Measurements from ENCODE around the gene SMARCA5.
A peak's percentile ranks its signal among the peaks of the same experiment; 100 is the strongest.
"Not testable (repeated sequence)": the region's sequence is repeated elsewhere in the genome, so short reads cannot be mapped to it uniquely, and the experiment has no call there.

The SMARCA5 gene, protein sequence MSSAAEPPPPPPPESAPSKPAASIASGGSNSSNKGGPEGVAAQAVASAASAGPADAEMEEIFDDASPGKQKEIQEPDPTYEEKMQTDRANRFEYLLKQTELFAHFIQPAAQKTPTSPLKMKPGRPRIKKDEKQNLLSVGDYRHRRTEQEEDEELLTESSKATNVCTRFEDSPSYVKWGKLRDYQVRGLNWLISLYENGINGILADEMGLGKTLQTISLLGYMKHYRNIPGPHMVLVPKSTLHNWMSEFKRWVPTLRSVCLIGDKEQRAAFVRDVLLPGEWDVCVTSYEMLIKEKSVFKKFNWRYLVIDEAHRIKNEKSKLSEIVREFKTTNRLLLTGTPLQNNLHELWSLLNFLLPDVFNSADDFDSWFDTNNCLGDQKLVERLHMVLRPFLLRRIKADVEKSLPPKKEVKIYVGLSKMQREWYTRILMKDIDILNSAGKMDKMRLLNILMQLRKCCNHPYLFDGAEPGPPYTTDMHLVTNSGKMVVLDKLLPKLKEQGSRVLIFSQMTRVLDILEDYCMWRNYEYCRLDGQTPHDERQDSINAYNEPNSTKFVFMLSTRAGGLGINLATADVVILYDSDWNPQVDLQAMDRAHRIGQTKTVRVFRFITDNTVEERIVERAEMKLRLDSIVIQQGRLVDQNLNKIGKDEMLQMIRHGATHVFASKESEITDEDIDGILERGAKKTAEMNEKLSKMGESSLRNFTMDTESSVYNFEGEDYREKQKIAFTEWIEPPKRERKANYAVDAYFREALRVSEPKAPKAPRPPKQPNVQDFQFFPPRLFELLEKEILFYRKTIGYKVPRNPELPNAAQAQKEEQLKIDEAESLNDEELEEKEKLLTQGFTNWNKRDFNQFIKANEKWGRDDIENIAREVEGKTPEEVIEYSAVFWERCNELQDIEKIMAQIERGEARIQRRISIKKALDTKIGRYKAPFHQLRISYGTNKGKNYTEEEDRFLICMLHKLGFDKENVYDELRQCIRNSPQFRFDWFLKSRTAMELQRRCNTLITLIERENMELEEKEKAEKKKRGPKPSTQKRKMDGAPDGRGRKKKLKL

DNA sequence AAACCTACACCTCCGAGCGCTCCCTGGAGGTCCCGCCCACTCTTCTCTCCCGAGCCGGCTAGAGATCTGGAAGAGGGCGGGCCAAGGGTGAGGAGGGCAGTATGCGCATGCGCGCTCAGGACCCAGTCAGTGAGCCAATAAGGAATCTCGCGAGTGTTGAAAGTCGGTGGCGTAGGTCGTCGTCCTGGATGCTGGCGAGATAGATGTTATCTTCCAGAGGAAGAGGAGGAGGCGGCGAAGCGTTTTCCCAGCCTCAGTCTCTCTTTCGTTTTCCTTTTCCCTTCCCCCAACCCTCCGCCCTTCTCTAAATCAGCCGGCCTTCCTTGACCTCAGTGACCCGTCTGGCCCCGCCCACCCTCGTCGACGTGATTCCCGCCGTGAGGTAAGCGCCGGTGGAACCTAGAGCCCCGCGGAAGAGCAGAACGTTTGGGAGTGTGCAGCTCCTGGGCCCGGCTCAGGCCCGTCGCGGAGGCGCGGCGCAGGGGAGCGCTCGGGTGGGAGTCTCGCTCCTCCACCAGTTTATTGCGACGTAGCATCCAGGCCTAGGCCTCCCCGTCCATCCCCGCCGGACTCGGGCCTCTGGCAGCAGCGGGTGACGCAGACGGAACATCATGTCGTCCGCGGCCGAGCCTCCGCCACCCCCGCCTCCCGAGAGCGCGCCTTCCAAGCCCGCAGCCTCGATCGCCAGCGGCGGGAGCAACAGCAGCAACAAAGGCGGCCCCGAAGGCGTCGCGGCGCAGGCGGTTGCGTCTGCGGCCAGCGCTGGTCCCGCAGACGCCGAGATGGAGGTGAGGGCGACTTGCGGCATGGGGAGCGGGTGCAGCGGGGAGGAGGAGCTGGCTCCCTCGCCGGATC, at the start of gene SMARCA5:
Gene SMARCA5, plus strand, starts transcription at position 389 of the 855 bp plus-strand sequence. Its CDS starts 223 bp downstream, at position 612.
- peak; percentile 93 to 95 for DNase-seq

DNA sequence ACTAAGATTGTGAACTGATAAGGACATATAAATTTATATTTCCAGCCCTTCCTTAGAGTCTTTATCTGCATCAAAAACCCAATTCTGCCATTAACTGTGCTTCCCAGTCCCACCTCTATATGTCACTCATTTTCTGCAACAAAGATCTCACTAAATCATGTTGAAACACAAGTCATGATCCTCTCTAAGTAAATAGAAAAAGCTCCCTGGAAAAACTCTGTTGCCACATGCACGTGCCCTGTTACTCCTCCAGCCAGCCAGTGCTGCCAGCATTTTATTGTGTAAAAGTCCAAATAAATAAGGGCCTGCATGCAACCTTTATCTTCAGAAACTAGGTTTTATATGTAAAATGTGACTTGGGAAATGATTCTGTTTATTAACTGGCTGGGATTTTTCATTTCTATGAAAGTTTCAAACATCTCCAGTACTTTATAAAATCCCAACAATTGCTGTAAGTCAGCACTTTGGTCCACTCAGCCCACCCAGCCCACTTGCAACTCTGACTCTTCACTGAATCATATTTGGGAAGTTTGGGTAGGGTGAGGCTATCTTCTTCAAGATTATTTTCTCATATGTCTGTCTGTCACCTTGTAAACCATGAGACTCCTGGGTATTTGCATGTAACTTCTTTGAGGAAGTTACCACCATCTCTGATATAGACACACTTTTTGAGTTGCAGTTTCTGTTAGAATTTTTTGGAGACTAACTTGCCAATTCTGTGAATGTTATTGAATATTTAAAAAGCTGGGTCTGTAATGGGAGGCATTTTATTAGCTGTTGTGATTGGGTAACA, 40.0 kb upstream of the SMARCA5 start:
- DNase-seq: no peak

DNA sequence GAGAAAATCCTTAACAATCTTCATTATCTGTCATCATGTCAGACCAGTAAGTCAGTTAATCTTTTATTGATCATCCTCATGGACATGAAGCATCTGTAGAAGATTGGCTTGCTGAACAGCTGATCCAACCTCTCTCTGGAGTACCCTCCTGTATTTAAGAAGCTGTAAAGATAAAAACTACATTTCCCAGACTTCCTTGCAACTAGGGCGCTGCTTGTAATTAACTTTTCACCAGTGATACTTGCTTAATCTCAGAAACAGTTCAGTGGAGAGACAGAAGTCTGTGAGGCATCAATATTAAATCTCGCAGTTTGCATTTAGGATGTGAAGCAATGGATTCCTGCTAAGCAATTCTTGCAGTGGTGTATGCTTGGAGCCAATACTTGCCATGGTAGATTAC, 36.0 kb upstream of the SMARCA5 start:
- DNase-seq: no peak

DNA sequence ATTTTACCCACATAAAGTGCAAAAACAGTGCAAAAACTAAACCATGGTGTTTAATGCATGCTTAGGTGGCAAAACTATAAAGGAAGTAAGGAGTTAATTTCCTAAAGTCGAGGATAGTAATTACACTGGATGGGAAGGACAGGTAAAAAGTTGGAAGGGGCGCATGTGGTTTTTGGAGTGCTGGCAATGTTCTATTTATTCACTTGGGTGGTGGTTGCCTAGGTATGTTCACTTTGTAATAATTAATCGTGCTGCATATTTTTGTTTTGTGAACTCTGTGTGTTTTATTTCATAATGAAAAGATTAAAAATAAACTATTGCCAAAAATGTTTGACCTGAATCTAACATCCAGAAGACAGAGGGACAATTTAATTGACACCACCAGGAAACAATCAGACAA, 32.1 kb upstream of the SMARCA5 start:
- DNase-seq: no peak

DNA sequence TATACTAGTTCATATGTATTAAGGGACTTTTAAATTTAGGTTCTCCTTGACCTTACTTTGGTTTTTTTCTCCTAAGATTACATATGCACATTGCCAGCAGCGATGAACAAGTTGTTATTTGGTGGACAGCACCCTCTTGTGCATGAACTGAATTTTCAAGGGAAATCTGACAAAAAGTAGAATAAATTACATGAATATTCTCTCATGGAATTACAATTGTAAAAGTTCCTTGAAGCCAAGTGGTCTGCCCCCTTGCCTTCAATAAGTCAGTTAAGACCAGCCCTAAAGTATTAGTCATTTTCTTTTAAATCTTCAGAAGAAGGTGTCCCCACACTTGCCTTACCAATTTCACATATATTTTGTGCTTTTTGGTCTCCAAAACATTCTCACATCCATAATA, 30.7 kb upstream of the SMARCA5 start:
- no peak for DNase-seq

DNA sequence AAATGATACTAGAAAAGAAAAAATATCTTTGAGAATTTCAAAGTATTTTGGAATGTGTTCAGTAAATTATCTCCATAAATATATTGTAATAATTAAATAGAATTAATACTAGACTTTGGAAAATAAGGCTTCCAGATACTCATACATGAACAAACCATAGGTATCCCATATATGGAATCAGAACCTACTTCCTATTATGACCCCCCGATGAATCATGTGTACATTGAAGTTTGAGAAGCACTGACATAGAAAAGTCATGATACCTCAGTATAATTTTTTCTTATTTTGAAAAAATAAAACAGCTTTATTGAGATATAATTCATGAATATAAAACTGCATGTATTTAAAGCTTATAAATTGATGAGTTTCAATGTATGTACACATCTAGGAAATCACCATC, 27.2 kb upstream of the SMARCA5 start:
- DNase-seq: no peak

DNA sequence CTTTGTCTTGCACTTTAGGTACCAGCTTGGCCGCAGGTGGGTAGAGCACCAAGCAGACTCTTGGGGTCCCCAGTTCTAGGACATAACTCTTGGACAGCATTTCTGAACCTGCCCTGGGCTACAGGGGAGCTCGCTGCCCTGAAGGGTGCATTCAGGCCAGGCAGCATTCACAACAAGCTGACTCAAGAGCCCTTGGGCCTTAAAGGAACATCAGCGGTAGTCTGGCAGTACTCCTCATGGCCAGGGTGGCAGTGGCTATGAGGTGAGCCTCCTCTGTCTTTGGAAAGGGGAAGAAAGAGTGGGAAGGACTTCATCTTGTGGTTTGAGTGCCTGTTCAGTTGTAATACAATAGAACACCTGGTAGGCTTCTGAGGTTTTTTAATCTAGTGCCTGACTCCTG, 24.8 kb upstream of the SMARCA5 start:
- DNase-seq: no peak

DNA sequence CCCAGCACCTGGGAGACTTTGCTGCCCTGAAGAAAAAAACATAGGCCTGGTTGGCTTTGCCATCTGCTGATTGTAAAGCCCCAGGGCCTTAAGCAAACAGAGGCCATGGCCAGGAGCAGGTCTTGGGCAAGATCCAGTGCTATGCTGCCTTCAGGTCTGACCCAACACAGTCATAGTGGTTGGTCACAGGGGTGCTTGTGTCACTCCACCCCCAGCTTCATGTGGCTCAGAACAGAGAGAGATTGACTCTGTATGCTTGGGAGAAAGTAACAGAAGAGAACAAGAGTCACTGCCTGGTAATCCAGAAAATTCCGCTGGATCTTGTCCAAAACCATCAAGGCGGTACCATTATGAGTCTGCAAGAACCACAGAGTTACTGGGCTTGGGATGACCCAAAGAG, 24.4 kb upstream of the SMARCA5 start:
- no peak for DNase-seq

DNA sequence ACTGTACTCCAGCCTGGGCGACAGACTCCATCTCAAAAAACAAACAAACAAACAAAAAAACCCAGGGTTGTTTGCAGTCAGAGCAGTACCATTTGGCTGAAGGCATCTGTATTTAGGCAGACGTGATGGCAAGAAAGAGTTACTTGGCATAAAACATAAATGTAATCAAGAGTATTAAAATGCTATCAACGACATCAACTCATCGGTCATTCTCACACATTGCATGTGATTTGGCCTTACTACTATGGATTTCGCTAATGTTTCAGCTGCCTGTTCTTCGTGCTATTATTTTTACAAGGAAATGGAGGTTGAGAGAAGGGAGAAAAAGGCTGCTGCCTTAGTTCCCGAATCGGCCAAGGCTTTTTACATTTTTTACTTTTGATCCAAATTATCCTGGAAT, 15.5 kb upstream of the SMARCA5 start:
- DNase-seq: no peak

DNA sequence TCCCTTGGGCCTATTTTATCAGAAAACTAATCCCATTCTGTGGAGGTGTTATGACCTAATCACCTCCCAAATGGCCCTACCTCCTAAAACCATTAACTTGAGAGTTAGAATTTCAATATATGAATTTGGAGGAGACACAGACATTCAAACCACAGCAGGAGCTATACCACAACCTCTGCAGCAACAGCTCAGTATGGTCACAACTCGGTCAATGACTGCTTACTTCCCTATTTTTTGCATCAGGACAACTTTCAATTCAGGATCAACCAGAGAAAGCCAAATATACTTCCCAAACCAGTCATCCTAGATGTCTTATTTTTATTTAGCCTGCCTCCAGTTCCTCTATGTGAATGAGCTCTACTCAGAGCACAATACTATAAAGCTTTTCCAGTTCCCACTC, 11.3 kb upstream of the SMARCA5 start:
- no peak for DNase-seq

DNA sequence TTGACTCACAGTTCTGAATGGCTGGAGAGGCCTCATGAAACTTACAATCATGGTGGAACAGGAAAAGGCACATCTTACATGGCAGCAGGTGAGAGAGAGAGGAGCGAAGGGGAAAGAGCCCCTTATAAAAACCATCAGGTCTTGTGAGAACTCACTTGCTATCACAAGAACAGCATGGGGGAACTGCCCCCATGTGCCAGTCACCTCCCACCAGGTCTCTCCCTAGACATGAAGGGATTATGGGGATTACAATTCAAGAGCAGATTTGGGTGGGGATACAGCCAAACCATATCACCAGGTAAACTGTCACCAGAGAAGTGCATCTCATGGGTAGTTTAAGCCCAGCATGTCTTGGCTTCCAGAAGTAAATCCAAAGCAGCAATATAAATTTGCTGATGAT, 7.5 kb upstream of the SMARCA5 start:
- no peak for DNase-seq

DNA sequence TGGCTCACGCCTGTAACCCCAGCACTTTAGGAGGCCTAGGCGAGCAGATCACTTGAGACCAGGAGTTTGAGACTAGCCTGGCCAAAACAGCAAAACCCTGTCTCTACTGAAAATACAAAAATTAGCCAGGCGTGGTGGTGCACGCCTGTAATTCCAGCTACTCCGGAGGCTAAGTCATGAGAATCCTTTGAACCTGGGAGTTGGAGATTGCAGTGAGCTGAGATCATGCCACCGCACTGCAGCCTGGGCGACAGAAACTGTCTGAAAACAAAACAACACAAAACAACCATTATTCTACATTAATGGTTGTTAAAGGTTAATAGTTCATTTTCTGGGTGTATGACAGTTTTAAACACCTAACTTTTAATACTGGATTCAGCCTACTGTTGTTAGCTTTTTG, 1.6 kb upstream of the SMARCA5 start:
- DNase-seq: no peak

DNA sequence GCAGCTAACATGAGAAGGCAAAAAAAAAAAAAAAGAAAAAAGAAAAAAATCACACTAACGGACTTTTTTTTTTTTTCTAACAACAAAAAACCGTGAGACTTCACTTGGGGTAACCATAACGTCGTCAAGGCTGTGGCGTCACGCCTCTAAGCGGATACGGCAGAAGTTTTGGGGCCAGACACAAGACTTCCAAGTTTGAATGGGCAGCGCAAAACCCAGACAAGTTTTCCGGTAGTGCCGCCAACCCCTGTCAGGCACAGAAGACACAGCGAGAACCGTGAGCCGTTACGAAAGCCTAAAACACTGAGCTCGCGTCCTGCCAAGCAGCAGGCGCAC, 556 bp upstream of the SMARCA5 start:
- DNase-seq: no peak

DNA sequence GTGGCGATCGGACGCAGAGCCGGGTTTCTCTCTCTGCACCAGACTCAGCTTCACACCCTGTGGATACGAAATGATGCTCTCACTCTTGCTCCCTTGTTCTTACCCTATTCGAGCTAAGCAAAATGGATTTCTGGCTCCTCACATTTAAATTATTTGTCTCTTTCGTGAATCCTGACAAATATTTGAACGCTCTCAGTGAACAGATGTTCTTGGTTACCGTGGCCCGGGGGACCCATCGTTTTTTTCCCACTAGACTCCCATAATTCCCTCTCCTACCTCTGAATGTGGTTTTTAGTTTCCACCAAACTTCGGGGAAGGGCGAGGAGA, 630 bp downstream of the SMARCA5 start:
- no peak for DNase-seq

DNA sequence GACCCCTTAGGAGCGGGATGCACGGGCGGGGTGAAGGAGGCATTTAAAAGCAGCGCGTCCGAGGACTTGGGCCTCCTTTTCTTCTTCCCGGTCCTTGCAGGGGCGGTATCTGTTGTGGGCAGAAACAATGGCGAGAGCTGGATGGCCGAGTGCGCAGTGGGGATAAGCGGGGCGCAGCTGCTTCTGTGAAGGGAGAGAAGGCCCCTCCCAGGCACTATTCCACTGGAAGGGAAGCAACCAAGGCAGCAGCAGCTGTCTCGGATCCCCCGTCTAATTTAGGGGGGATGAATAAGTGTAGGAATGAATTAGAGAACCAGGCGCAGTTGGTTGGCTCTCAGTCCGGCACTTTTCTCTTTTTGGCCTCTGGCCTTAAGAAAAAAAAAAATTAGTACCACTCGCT, 995 bp downstream of the SMARCA5 start:
- peak; percentile 0 to 7 for DNase-seq

DNA sequence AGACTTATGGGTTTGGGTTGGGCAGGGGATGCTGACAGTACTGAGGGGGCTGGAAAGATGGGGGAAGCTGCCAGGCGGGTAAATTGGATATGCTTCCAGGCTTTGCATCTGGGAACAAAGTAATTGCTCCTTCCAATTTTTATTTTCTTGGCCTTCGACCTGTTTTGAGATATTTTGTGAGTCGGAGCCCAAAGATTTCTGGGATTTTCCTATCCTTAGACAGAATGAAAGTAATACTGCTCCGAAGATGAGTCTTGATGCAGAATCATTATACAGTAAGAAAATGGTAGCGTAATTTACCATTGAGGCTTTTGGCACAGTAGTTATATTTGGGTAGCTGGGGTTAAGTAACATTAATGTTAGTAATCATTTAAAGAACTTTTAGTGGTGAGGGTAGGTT, 1.4 kb downstream of the SMARCA5 start:
- DNase-seq: no peak

DNA sequence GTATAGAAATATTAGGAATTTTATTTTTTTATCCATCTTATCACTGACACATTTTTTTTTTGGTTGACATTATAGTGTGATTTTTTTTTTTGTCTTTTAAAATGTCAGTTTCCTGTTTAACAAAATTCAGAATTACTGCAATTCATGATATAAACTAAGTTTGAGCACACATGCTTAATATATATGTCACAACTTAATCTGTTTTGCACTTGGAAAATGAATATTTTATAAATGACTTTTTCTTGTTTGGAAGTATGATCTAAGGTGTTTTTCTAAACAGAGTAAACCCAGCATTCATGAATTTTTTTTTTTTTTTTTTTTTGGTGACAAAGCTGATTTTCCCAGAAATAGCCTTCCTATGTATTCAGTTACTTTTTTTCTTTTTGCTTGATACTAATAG, 2.4 kb downstream of the SMARCA5 start:
- no peak for DNase-seq

DNA sequence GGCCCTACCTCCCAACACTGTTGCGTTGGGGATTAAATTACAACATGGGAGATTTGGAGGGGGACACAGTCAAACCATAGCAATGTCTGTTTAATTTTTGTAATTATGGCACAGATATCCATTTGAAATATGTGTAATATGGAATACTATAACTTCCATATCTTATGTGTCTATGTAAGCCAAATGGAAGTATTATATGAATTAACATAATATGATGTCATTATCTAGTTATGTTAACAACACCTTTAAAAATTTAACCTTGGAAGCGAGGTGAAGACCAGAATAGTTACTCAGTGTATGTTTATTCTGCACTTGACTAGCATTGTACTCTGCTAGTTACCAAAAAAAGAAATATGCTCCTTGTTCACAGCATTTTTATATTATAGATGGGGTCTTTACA, 4.3 kb downstream of the SMARCA5 start:
- DNase-seq: no peak

DNA sequence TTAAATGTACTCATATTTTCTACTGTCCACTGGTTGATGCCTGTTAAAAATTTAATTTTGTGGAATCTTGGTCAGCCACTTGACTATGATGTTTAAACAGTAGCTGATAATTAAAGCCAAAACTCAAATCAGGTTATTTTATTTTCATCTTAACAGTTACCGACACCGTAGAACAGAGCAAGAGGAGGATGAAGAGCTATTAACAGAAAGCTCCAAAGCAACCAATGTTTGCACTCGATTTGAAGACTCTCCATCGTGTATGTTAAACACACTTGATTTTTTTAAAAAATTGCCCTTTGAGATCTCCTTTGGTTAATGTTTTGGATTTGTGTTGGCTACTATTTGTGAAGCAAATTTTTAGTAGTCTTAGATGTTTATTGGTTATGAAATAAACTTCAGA, 10.7 kb downstream of the SMARCA5 start:
- DNase-seq: no peak

DNA sequence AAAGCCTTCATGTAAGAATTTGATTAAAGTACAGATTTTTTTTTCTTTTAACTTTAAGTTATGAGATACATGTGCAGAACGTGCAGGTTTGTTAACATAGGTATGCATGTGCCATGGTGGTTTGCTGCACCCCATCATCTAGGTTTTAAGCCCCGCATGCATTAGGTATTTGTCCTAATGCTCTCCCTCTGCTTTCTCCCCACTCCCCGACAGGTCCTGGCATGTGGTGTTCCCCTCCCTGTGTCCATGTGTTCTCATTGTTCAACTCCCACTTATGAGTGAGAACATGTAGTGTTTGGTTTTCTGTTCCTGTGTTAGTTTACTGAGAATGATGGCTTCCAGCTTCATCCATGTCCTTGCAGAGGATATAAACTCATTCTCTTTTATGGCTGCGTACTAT, 14.5 kb downstream of the SMARCA5 start:
- not testable (repeated sequence) for DNase-seq

DNA sequence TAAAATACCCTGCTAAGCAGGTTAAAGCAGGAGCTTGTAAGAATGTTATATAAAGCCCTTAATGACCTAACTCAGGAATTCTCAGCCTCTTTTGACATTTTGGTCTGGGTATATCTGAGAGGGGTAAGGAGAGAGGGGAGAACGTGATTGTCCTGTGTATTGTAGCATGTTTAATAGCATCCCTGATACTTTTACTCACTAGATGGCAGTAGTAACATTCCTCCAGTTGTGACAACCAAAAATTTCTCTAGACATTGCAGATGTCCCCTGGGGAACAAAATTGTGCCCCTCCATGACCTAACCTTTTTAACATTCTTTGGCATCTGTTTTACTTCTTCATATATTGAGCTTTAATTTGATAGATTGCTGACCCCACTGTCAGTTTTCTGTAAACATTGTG, 17.9 kb downstream of the SMARCA5 start:
- DNase-seq: no peak

DNA sequence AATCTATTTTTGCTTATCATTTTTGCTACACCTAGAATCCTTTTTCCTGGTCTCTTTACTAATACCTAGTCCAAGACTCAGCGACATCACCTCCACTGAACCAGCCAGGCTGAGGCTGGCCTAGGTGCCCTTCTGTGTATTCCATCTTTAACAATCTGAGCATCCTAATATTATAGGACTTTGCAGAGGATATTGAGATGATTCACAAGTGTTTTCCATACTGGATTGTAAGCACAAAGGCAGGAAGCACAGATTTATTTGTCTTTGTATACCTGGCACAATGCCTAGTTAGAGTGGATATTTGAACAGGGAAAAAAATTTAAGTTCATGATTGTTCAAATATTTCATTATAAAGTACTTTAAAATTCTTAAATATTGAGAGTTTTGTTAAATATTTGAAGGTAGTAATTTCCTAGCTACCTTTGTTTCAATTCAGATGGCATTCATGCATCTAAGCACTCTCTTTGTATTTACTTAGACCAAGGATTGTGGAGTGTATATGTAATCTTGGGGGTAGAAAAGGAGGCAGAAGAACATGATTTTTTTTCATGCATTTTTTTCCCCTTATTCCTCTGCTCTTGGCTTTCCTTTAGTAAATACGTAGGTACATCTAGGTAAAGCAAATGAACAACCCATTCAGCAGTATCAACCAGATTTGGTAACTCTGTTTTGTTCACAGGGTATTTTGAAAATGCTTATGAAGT, 18.4 kb downstream of the SMARCA5 start:
- DNase-seq: no peak
